ENCODE data around the gene GOLGA8G.
"Not testable (repeated sequence)": the region's sequence is repeated elsewhere in the genome, so short reads cannot be mapped to it uniquely, and the experiment has no call there.

GOLGA8G gene

GRCh38 chr15:28532954-28533353, at the start of gene GOLGA8G:
TSS of gene GOLGA8G (minus strand) at chr15:28532971. CDS start at chr15:28532909, 62 bp downstream.
- not testable (repeated sequence) for DNase-seq

GRCh38 chr15:28573351-28573750, 40.6 kb upstream of the GOLGA8G start:
- not testable (repeated sequence) for DNase-seq

- DNase-seq = not testable (repeated sequence)
These were observed 20.5 kb upstream of the GOLGA8G start, which contains the start of gene GOLGA6L25 for GRCh38 chr15:28553268-28553667. TSS of gene GOLGA6L25 (plus strand) at chr15:28553568. CDS start at chr15:28553629, 61 bp downstream.

GRCh38 chr15:28515208-28515607, 17.6 kb downstream of the GOLGA8G start:
- not testable (repeated sequence) for DNase-seq

- not testable (repeated sequence) for DNase-seq
These were observed 18.6 kb downstream of the GOLGA8G start for GRCh38 chr15:28514128-28514527.

GRCh38 chr15:28508217-28508889, 24.4 kb downstream of the GOLGA8G start:
- not testable (repeated sequence) for DNase-seq

- DNase-seq = not testable (repeated sequence)
These were observed 51.4 kb downstream of the GOLGA8G start for GRCh38 chr15:28481340-28481739.

All from CD4-positive, alpha-beta T cell treated with Interleukin-6 for 4 hours (primary cell).